ENCODE results near the gene GORAB. TPM values are rescaled to one million over a fixed set of nuclear protein-coding genes. Genes with fewer than 3 reads are reported as not detected.

GORAB gene
- total and polyA plus RNA-seq, 10 of the 15 experiments (the other 5 are each of a cell fraction or from before 2014, with no cell fraction given) = 5.5 to 38.6 (median 10.3) TPM

DNA sequence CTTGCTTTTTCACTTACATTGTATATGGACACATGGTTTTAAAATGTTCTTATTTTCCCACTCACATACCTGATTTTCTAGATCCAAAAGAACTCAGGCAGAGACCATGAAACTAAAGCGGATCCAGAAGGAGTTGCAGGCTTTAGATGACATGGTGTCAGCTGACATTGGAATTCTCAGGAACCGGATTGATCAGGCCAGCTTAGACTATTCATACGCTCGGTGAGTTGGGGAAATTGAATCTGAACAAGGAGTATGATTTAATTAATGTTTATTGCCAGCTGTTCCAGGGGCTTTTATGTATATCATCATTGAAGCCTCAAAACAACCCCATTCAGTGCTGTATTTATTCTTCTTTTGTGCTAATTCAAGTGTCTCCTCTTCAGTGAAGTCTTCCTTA is 12.7 kb downstream of the GORAB start:
- no peaks in the 10 kb centered on the region for H3K4me1 ChIP-seq (ENCODE audit: control insufficient read depth, insufficient read depth, low read length)
- ATAC-seq = no peak
- no peaks in the 10 kb centered on the region for H3K79me2 ChIP-seq (ENCODE audit: control insufficient read depth, insufficient read depth, low read length)
- intact Hi-C loops (cut with micrococcal nuclease; ENCODE audit: unreplicated experiment) = no loop called here
- no peak overlapping the region for H3K4me2 ChIP-seq (ENCODE audit: control insufficient read depth, insufficient read depth)
- H4K20me1 ChIP-seq (ENCODE audit: control insufficient read depth, insufficient read depth) = no peaks in the 10 kb centered on the region
- ChIA-PET SMC1A (ENCODE audit: uncharacterized antibody, unreplicated experiment) (interaction anchor here (0.6 to 9.1 kb wide), 12 partner anchors 11 to 128 kb away, joined by 3 to 112 read pairs (median 4); partner anchors contain the start of gene GORAB), RAD21 (ENCODE audit: unreplicated experiment) (interaction anchor here (0.6 to 2.5 kb wide), 11 partner anchors 11 to 474 kb away, joined by 3 to 16 read pairs (median 4); partner anchors contain the start of genes GORAB and KIFAP3), POLR2A (interaction anchor here (0.6 to 1.6 kb wide), 5 partner anchors 16 to 120 kb away, joined by 3 to 14 read pairs (median 4); no protein-coding TSS in a partner anchor), CTCF (interaction anchor here (0.6 to 1.5 kb wide), 5 partner anchors 39 to 645 kb away, joined by 3 read pairs; no protein-coding TSS in a partner anchor)
- no peak overlapping the region for H3K4me3 ChIP-seq
- peaks cover 2 to 17% of the 10 kb centered on the region in 2 experiments for H3K36me3 ChIP-seq (ENCODE audit: control insufficient read depth in 2 of 2, insufficient read depth in 2 of 2, low read length in 1 of 2)
- no TSS peak for BruUV-seq (replicated peaks)
- WGBS (ENCODE audit: insufficient coverage, insufficient replicate concordance, low lambda C conversion rate, missing lambda C conversion rate) = 100% methylated on average over 4 of the region's 4 CpGs
- in situ Hi-C loops (cut with MboI) = no loop called here
- no peak overlapping the region for H3K9ac ChIP-seq (ENCODE audit: control insufficient read depth, insufficient read depth, low read length)
- no peak overlapping the region for H3K27ac ChIP-seq (ENCODE audit: control insufficient read depth, insufficient read depth)
- no peak overlapping the region for H2AFZ ChIP-seq (ENCODE audit: control insufficient read depth, low read depth, low read length)
- no peak for DNase-seq (ENCODE audit: low read depth, low spot score)
- H3K9me3 ChIP-seq (replicated peaks; ENCODE audit: control insufficient read depth, insufficient read depth, low read length) = no peaks in the 10 kb centered on the region; the same call in 1 of the 3 replicates
- no peak for FAIRE-seq
- TF ChIP-seq MYB (IDR thresholded peaks at IDR 0.05; ENCODE audit: borderline replicate concordance, low read depth, low read length) (no peak), STAT1 (conservative IDR thresholded peaks at IDR 0.05) (no peak), IRF4 (IDR thresholded peaks at IDR 0.05; ENCODE audit: low read depth, low read length) (no peak), FOS (IDR thresholded peaks at IDR 0.05; ENCODE audit: borderline replicate concordance, extremely low read depth, insufficient read length) (no peak), PAX5 (IDR thresholded peaks at IDR 0.05; ENCODE audit: borderline replicate concordance, low read depth, low read length) (no peak), ZNF217 (IDR thresholded peaks at IDR 0.05) (no peak), HCFC1 (IDR thresholded peaks at IDR 0.05; ENCODE audit: low read length) (no peak), IKZF1 (conservative IDR thresholded peaks at IDR 0.05) (no peak), SMAD1 (IDR thresholded peaks at IDR 0.05; ENCODE audit: low read depth, partially characterized antibody) (no peak), NR2C1 (IDR thresholded peaks at IDR 0.05) (no peak), CHD2 (IDR thresholded peaks at IDR 0.05; ENCODE audit: borderline replicate concordance, low read depth, low read length) (no peak), ASH2L (IDR thresholded peaks at IDR 0.05; ENCODE audit: borderline replicate concordance, low read depth) (no peak), MEF2B (IDR thresholded peaks at IDR 0.05; ENCODE audit: partially characterized antibody, poor library complexity, severe bottlenecking) (no peak), CBFB (IDR thresholded peaks at IDR 0.05; ENCODE audit: low read depth) (no peak), IKZF2 (IDR thresholded peaks at IDR 0.05) (no peak), PAX8 (IDR thresholded peaks at IDR 0.05) (no peak), EED (IDR thresholded peaks at IDR 0.05; ENCODE audit: low read depth) (no peak)
- no peaks in the 10 kb centered on the region for H3K27me3 ChIP-seq (replicated peaks in 1 of 2; ENCODE audit: control insufficient read depth in 2 of 2, insufficient read depth in 2 of 2, low read length in 1 of 2)
